ENCODE measurements around the gene CCDC158. TPM values are rescaled to one million over a fixed set of nuclear protein-coding genes. Genes with fewer than 3 reads are reported as not detected.
"Not testable (repeated sequence)": the region's sequence is repeated elsewhere in the genome, so short reads cannot be mapped to it uniquely, and the experiment has no call there.

Gene CCDC158
- total RNA-seq, 1 experiment from 2014 or later, result 0.26 TPM

DNA sequence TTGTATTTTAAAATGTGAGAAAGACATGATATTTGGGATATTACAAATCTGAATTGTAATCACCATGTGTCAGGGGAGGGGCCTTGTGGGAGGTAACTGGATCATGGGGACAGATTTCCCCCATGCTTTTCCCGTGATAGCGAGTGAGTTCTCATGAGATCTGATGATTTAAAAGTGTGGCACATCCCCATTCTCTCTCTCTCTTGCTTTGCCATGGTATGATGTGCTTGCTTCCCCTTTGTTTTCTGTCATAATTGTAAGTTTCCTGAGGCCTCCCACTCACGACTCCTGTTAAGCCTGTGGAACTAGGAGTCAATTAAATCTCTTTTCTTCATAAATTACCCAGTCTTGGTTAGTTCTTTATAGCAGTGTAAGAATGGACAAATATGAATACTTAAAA is 39.0 kb downstream of the CCDC158 start:
- in situ Hi-C loops (cut with HindIII; ENCODE audit: low pct_unique_long_range_greater_than_20kb, low sequenced_read_pairs), result no loop called here
- no peak for DNase-seq (ENCODE audit: low read depth, low spot score)

DNA sequence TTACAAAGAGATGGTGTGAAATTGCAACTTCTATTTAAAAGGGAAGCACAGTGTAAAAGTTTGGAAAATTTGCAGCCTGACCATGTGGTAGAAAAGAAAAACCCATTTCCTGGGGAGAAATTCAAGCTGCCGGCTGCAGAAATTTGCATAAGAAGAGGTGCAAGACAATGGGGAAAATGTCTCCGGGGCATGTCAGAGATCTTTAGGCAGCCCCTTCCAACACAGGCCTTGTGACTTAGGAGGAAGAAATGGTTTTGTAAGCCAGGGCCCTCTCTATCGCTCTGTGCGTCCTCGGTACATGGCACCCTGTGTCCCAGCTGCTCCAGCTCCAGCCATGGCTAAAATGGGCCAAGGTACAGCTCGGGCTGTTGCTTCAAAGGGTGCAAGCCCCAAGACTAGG is 40.4 kb downstream of the CCDC158 start:
- in situ Hi-C loops (cut with HindIII; ENCODE audit: low pct_unique_long_range_greater_than_20kb, low sequenced_read_pairs), result no loop called here
- DNase-seq (ENCODE audit: low read depth, low spot score), result no peak

DNA sequence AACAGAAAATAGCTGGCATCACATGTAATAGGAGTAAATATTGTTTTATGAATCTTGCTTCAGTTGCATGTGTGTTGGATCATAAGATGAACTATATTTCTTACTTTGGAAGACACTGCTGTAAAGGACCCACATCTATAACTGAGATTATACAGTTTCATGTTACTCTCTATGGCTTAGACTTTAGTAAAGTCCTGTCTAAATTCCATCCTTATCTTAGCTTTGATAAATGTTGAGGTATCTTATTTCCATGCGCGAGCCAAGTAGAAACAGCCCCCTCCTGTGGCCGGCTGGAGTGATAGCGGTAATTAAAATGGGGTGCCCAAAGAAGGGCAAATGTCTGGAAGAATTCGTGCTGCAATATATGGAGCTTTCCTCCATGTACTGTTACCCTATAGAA is 43.0 kb downstream of the CCDC158 start:
- in situ Hi-C loops (cut with HindIII; ENCODE audit: low pct_unique_long_range_greater_than_20kb, low sequenced_read_pairs), result no loop called here

DNA sequence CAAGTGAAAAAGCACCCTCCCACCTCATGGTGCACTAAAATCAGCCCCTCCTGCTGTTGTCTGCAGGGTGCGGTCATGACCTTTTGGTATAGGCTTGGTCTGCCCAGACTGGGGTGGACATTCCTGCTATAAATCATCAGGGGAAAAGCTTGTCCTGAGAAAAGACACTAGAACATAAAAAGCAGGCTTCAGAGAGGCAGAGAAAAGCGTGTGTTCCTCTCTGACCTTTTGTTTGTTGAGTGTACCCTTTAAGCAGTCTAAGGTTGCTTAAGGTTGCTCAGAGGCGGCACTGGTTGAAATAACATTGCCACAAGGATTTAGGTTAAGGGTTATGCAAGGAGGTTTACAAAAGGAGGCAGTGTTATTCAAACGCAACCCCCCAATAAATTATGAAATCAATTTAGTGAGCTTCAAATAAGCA is 43.5 kb downstream of the CCDC158 start:
- DNase-seq (ENCODE audit: low read depth, low spot score), result peak; percentile 18
- in situ Hi-C loops (cut with HindIII; ENCODE audit: low pct_unique_long_range_greater_than_20kb, low sequenced_read_pairs), result no loop called here

More for the DNA sequence above, 43.0 kb downstream of the CCDC158 start:
- DNase-seq (ENCODE audit: low read depth, low spot score), result peak; percentile 47

DNA sequence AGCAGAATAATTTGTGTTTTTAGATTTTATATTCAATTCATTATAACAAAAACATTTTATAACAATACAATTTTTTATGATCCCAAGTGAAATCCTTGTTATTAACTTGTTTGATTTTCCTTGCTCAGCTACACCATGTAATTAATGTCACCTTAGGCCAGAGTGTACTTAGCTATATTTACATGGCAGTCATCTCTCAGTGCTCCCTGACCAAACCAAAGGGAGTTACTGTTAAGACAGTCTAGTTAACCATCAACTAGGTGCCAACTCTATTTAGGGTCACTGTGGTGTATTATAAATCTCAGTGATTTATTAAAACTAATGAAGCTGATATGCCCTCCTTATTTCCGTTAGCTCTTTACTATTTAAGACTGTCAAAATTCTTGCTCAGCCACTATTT is 44.4 kb downstream of the CCDC158 start:
- in situ Hi-C loops (cut with HindIII; ENCODE audit: low pct_unique_long_range_greater_than_20kb, low sequenced_read_pairs), result no loop called here
- no peak for DNase-seq (ENCODE audit: low read depth, low spot score)

GRCh38 chr4:76375703-76376102 is 45.2 kb downstream of the CCDC158 start:
- DNase-seq (ENCODE audit: low read depth, low spot score), result no peak
- in situ Hi-C loops (cut with HindIII; ENCODE audit: low pct_unique_long_range_greater_than_20kb, low sequenced_read_pairs), result no loop called here

DNA sequence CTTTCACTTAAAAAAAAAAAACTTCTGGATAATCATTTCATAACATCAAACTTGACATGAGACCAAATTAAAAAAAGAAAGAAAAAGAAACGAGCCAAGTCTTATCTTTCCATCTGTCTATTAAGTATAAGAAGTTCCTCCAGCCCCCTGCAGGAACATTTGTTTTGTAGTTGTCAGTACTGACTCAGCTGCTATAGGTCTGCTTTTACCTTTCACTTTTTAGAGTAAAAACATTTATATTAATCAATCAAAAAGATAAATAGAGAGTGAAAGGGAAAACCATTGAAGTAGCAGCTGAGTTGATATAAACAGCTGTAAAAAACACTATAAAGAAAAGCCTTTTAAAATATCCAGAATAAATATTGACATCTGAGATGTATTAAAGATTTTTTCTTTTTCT is 46.1 kb downstream of the CCDC158 start:
- in situ Hi-C loops (cut with HindIII; ENCODE audit: low pct_unique_long_range_greater_than_20kb, low sequenced_read_pairs), result no loop called here
- no peak for DNase-seq (ENCODE audit: low read depth, low spot score)

GRCh38 chr4:76373919-76374552 is 46.9 kb downstream of the CCDC158 start:
- DNase-seq (ENCODE audit: low read depth, low spot score), result no peak
- in situ Hi-C loops (cut with HindIII; ENCODE audit: low pct_unique_long_range_greater_than_20kb, low sequenced_read_pairs), result no loop called here

- in situ Hi-C loops (cut with HindIII; ENCODE audit: low pct_unique_long_range_greater_than_20kb, low sequenced_read_pairs), result no loop called here
- DNase-seq (ENCODE audit: low read depth, low spot score), result no peak
These were observed 54.2 kb downstream of the CCDC158 start for GRCh38 chr4:76366737-76367136.

DNA sequence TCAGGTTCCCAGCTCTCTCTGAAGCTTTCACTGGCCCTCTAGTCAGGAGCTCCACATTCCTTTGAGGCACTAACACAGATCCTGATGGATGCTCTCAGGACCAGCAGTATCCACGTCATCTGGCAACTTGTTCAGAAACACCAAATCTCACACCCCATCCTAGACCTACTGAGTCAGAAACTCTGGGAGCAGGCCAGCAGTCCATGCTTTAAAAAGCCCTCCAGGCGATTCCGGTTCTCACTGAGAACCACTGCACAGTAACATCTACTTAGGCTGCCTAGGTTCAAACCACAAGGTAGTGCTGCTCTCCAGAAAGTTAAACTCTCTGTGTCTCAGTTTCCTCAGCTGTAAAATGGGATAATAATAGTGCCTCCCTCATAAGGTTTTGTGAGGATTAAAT is 55.3 kb downstream of the CCDC158 start:
- in situ Hi-C loops (cut with HindIII; ENCODE audit: low pct_unique_long_range_greater_than_20kb, low sequenced_read_pairs), result no loop called here
- DNase-seq (ENCODE audit: low read depth, low spot score), result no peak

GRCh38 chr4:76364763-76365162 is 56.2 kb downstream of the CCDC158 start:
- in situ Hi-C loops (cut with HindIII; ENCODE audit: low pct_unique_long_range_greater_than_20kb, low sequenced_read_pairs), result no loop called here
- no peak for DNase-seq (ENCODE audit: low read depth, low spot score)

DNA sequence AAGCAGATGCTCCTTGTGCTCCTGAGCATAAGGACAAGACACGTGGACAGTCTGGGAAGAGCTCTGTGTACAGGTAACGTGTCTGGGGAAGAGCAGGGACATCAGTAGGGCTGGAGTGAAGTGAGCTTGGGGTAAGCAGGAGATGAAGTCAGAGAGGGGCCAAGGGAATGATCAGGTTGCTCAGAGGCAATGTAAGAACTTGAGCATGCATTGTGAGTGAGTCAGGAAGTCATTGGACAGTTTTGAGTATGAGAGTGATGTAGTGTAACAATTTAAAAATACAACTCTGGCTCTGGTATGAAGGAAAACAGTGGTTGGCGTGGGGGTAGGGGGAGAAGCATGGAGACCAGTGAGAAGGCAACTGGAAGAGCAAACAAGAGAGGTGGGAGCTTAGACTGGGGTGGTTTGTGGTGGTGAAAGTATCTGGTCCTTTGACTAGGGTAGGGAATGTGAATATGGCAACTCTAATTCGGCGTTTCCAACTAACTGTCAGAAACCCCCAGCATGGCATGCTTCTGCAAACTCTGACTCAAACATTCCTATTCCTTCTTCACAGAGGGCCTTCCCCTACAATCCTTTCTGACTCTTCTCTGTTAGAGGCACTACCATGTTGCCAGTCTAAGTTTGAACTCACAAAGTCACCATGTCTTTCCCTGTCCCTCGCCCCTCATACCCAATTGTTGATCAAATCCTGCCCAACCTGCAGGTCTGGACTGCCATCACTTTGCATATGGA is 57.2 kb downstream of the CCDC158 start:
- no peak for DNase-seq (ENCODE audit: low read depth, low spot score)
- in situ Hi-C loops (cut with HindIII; ENCODE audit: low pct_unique_long_range_greater_than_20kb, low sequenced_read_pairs), result no loop called here

GRCh38 chr4:76361689-76362412 is 59.1 kb downstream of the CCDC158 start:
- in situ Hi-C loops (cut with HindIII; ENCODE audit: low pct_unique_long_range_greater_than_20kb, low sequenced_read_pairs), result no loop called here
- no peak for DNase-seq (ENCODE audit: low read depth, low spot score)

- in situ Hi-C loops (cut with HindIII; ENCODE audit: low pct_unique_long_range_greater_than_20kb, low sequenced_read_pairs); DNase-seq (ENCODE audit: low read depth, low spot score): not testable (repeated sequence)
These were observed 61.0 kb downstream of the CCDC158 start for GRCh38 chr4:76359881-76360466.

DNA sequence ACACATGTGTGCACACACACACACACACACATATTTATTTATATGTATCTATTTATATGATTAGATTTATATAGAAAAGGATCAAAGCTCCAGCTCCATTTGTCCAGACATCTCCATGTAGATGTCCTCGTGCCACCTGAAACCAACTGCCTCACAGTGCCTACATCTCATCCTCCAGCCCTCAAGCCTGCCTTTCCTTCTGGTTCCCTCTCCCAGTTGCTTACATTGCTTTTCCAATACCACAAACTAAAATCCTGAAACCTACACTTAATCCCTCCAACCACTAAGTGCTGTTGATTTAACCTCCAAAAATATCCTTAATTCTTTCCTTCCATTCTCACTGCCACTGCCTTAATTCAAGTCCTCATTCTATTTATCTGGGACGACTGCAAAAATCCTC is 63.0 kb downstream of the CCDC158 start:
- in situ Hi-C loops (cut with HindIII; ENCODE audit: low pct_unique_long_range_greater_than_20kb, low sequenced_read_pairs), result no loop called here
- DNase-seq (ENCODE audit: low read depth, low spot score), result no peak

DNA sequence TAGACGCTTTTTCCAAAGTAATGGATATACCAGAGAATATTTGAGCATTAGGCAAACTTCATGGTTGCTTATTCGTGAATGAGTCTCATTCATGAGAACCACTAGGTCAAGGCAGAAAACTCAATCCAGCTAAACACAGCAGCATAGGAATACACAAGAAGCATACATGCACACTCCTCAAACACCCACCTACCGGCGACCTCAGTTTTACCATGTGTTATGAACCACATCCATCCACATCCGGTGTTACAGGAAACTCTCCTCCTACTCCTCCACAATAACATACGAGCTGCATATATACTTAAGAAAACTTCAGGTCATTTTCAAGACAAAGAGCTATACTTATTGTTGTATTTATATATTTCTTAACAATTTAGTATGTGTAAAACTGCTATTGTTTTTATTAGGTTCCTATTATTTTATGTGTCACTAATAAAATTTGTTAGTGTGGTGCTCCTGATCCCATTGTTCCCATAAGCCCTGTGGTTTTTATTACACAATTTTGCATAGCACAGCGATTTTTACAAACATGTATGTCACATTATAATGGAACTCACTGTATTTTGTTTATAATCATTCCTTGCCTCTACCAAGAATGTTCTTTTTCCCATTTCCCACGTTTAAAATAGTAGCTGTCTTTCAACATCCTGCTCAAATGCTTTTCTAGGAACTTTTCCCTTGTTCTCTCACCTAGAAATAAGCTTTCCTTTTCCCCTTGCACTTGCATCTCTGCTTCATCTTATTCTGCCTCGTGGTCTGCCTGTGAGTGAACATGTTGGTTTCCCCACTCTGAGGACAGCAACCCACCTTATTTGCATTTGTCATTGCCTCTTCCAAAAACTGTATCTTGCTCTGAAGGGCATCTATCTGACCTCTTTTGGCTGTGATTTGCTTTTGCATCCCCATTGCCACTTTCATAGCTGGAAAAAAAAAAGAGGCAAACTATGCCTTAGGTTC is 66.1 kb downstream of the CCDC158 start:
- in situ Hi-C loops (cut with HindIII; ENCODE audit: low pct_unique_long_range_greater_than_20kb, low sequenced_read_pairs), result no loop called here
- DNase-seq (ENCODE audit: low read depth, low spot score), result peak; percentile 10

GRCh38 chr4:76342803-76343202 is 78.1 kb downstream of the CCDC158 start:
- DNase-seq (ENCODE audit: low read depth, low spot score), result no peak
- in situ Hi-C loops (cut with HindIII; ENCODE audit: low pct_unique_long_range_greater_than_20kb, low sequenced_read_pairs), result no loop called here
